ENCODE measurements around the gene MCM10. TPM values are rescaled to one million over a fixed set of nuclear protein-coding genes. Genes with fewer than 3 reads are reported as not detected.
A peak's percentile ranks its signal among the peaks of the same experiment; 100 is the strongest.

The MCM10 gene
- total and polyA plus RNA-seq, 9 donors: 0.20 to 1.7 (median 0.53) TPM; not detected in 2

DNA sequence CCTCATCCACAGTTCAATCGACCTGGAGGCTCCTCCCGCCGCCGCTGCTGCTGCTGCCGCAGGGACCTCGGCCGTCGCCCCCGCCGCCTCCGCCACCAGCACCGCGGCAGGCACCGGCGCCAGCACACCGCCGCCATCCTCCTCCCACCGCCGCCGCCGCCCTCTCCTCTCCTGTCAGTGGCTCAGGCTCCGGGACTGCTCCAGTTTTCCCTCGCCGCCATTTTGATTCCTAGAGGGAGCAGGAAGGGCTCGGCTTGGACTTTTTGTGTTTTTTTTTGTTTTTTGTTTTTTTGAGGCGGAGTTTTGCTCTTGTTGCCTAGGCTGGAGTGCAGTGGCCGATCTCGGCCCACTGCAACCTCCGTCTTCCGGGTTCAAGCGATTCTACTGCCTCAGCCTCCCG lies 3.0 kb upstream of the MCM10 start:
- 50 to 57% (median 54%) methylated on average over 31 to 32 of the region's 32 CpGs for WGBS, 3 donors
- Histone ChIP-seq H3K27ac (no peak overlapping the region), H3K4me1 (ENCODE audit: insufficient read depth) (peaks cover 2% of the 10 kb centered on the region), H3K4me3 (peak overlapping the region; percentile 18), H3K36me3 (no peaks in the 10 kb centered on the region), H3K9me3 (peaks cover 0 to 4% of the 10 kb centered on the region in 2 donors), H3K27me3 (no peaks in the 10 kb centered on the region)
- TF ChIP-seq EP300 (IDR thresholded peaks at IDR 0.05): no peak
- intact Hi-C loops (cut with DNase I): no loop called here
- DNase-seq: peak in 2 of 5 donors; percentile 27 to 42

- Histone ChIP-seq H3K9me3 (no peaks in the 10 kb centered on the region), H3K36me3 (no peaks in the 10 kb centered on the region), H3K4me1 (ENCODE audit: insufficient read depth) (peaks cover 2% of the 10 kb centered on the region), H3K4me3 (peak overlapping the region; percentile 33), H3K27ac (no peak overlapping the region), H3K27me3 (no peaks in the 10 kb centered on the region)
- 2% methylated on average over 18 of the region's 18 CpGs for WGBS, 3 donors
- DNase-seq: no peak
- TF ChIP-seq EP300 (IDR thresholded peaks at IDR 0.05) (no peak), POLR2A (IDR thresholded peaks at IDR 0.05) (no peak)
- TF ChIP-seq, protein P1, sequence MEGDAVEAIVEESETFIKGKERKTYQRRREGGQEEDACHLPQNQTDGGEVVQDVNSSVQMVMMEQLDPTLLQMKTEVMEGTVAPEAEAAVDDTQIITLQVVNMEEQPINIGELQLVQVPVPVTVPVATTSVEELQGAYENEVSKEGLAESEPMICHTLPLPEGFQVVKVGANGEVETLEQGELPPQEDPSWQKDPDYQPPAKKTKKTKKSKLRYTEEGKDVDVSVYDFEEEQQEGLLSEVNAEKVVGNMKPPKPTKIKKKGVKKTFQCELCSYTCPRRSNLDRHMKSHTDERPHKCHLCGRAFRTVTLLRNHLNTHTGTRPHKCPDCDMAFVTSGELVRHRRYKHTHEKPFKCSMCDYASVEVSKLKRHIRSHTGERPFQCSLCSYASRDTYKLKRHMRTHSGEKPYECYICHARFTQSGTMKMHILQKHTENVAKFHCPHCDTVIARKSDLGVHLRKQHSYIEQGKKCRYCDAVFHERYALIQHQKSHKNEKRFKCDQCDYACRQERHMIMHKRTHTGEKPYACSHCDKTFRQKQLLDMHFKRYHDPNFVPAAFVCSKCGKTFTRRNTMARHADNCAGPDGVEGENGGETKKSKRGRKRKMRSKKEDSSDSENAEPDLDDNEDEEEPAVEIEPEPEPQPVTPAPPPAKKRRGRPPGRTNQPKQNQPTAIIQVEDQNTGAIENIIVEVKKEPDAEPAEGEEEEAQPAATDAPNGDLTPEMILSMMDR (IDR thresholded peaks at IDR 0.05): no peak
- intact Hi-C loops (cut with DNase I): loop anchor here in 3 of 4 donors (5.0 to 10.0 kb wide), 3 partner anchors 113 to 140 kb away; partner anchors contain the start of gene PHYH (in 2 of the 3)
These were observed 506 bp downstream of the MCM10 start for GRCh38 chr10:13161857-13162271.

- Histone ChIP-seq H3K4me1 (ENCODE audit: insufficient read depth) (peaks cover 2% of the 10 kb centered on the region), H3K27ac (no peak overlapping the region), H3K27me3 (no peaks in the 10 kb centered on the region), H3K9me3 (no peaks in the 10 kb centered on the region), H3K4me3 (no peak overlapping the region), H3K36me3 (no peaks in the 10 kb centered on the region)
- 87 to 91% (median 89%) methylated on average over 3 of the region's 3 CpGs for WGBS, 3 donors
- intact Hi-C loops (cut with DNase I): loop anchor here in 3 of 4 donors (5.0 to 10.0 kb wide), 3 partner anchors 111 to 138 kb away; partner anchors contain the start of gene PHYH (in 2 of the 3)
- DNase-seq: no peak
- TF ChIP-seq, protein P1 (IDR thresholded peaks at IDR 0.05): no peak
- TF ChIP-seq POLR2A (IDR thresholded peaks at IDR 0.05) (no peak), EP300 (IDR thresholded peaks at IDR 0.05) (no peak)
These were observed 2.5 kb downstream of the MCM10 start for GRCh38 chr10:13163859-13164258.

- no peak overlapping the region for H3K27ac ChIP-seq
- intact Hi-C loops (cut with DNase I): loop anchor here in 1 of 4 donors (10.0 kb wide), 1 partner anchor 110 kb away; no protein-coding TSS in a partner anchor
- no peaks in the 10 kb centered on the region for H3K9me3 ChIP-seq
- H3K27me3 ChIP-seq: no peaks in the 10 kb centered on the region
- H3K4me1 ChIP-seq (ENCODE audit: insufficient read depth): peaks cover 2% of the 10 kb centered on the region
- no peak overlapping the region for H3K4me3 ChIP-seq
- DNase-seq: no peak
- H3K36me3 ChIP-seq: no peaks in the 10 kb centered on the region
- no peak for TF ChIP-seq EP300 (IDR thresholded peaks at IDR 0.05)
These were observed 3.8 kb downstream of the MCM10 start for GRCh38 chr10:13165177-13165576.

DNA sequence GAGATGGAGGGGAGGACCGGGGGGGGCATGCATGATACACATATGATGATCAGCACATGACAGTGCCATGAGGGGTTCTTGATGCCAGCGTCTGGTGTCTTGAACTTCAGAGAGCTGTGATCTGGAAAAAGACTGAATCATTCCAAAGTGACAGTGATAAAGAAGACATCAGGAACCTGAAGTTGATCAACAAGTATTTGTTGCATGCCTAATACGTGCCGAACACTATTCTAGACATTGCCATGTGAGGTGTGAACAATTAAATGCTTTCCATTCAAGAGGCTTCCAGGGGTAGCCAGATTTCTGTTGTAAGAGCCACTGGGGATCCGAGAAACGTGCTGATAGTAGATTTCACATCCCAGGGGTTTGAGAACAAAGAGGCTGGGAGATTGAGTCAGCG lies 6.2 kb downstream of the MCM10 start:
- Histone ChIP-seq H3K36me3 (no peaks in the 10 kb centered on the region), H3K9me3 (no peaks in the 10 kb centered on the region), H3K27me3 (no peaks in the 10 kb centered on the region), H3K27ac (no peak overlapping the region), H3K4me3 (no peak overlapping the region), H3K4me1 (ENCODE audit: insufficient read depth) (no peaks in the 10 kb centered on the region)
- 83 to 97% (median 84%) methylated on average over 7 of the region's 7 CpGs for WGBS, 3 donors
- intact Hi-C loops (cut with DNase I): loop anchor here in 1 of 4 donors (10.0 kb wide), 1 partner anchor 107 kb away; no protein-coding TSS in a partner anchor
- no peak for DNase-seq
- TF ChIP-seq EP300 (IDR thresholded peaks at IDR 0.05) (no peak), POLR2A (IDR thresholded peaks at IDR 0.05) (no peak)
- TF ChIP-seq, protein P1 (IDR thresholded peaks at IDR 0.05): no peak
